Measurements from ENCODE around the gene LAG3.
"Not testable (repeated sequence)": the region's sequence is repeated elsewhere in the genome, so short reads cannot be mapped to it uniquely, and the experiment has no call there.

Gene LAG3

DNA sequence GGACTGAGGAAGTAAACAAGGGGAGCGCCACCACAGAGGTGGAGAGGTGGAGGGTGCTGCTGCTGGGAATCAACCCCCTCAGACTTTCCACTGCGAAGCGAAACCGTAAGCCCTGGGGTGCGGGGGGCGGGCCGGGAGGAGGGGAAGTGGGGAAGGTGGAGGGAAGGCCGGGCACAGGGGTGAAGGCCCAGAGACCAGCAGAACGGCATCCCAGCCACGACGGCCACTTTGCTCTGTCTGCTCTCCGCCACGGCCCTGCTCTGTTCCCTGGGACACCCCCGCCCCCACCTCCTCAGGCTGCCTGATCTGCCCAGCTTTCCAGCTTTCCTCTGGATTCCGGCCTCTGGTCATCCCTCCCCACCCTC, at the start of gene LAG3:
Gene LAG3 (plus strand): TSS at position 190 of the 365 bp plus-strand sequence. CDS start 333 bp downstream, outside the sequence.
- peak; percentile 45 to 46 for DNase-seq (ENCODE audit: low read depth in 2 of 2)

DNA sequence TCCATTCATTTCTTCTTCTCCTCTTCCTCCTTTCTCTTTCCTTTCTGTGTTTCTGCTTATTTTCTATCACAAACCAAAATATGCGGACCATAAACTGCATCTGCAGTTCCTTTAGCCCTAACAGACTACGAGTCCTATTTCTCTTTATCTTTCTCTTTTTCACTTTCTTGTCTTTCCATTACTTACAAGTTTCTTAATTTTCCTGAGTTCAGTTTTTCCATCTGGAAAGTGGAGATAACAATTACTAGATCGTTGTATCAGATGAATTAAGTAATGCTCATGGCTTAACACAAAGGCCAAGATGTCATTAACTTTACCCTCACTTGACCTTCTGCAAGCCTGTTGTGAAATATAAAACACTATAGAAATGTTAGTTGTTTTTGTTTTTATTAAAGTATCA, 49.5 kb upstream of the LAG3 start:
- DNase-seq (ENCODE audit: low read depth in 2 of 2) = no peak

DNA sequence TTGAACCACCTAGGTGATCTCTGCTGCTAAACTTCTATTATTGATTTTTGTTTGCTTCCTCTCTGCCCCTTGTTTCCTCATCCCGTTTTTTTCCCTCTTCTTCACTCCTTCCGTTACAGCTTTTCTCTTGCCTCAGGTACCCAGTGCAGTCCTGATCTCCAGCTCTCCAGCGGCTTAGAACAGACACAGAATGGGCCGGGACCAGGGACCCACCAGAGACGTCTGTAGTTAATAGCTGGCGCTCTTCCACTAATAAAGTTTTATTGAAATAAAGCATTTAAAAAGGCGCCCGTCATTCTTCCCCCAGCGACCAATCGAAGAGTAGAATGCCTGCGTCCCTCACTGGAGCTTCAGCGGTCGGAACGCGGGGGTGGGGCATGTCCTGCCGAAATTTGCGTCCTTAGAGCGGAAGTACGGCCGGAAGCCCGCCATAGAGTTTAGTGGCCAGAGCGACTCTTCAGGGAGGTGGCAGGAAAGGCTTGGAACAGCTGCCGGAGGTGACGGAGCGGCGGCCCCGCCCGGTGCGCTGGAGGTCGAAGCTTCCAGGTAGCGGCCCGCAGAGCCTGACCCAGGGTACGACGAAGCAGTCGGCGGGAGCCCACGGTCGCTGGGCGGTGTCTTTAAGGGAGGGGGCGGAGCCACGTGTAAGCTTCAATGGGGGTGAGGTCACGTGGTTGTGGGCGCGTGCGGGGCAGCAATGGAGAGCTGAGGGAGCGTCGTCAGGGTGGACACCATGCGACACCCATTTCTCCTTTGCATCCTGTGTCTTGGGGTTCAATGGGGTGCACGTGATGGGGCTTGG, 48.5 kb upstream of the LAG3 start, which contains the start of gene COPS7A:
Gene COPS7A (plus strand): TSS at position 440 of the 802 bp plus-strand sequence. CDS start 611 bp downstream, outside the sequence.
- DNase-seq (ENCODE audit: low read depth in 2 of 2) = peak; percentile 87 to 88

DNA sequence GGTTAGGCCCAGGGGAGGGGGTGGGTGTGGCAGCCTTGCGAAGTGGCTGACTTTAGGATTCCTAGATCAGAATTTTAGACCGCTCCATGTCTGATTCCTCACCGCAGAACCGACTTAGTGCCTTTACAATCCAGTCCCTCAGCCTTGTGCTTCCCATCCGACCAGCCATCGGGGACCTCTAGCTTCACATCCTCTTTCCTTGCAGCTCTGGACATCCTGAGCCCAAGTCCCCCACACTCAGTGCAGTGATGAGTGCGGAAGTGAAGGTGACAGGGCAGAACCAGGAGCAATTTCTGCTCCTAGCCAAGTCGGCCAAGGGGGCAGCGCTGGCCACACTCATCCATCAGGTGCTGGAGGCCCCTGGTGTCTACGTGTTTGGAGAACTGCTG, 47.9 kb upstream of the LAG3 start:
- DNase-seq (ENCODE audit: low read depth in 2 of 2) = no peak

DNA sequence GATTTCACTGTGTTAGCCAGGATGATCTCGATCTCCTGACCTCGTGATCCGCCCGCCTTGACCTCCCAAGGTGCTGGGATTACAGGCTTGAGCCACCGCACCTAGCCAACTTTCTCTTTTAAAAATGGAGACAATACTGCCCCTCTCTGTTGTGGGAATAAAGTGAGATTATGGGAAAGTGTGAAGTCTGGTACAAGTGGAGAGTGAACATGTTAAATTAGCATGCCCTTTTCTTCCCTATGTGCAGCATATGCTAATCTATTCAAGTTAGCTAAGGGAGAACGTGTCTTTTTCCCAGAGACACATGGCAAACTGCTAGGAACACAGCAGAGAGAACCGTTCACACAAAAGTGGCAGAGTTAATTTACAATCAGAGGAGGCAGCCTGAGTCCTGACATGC, 47.0 kb upstream of the LAG3 start:
- DNase-seq (ENCODE audit: low read depth in 2 of 2) = no peak

DNA sequence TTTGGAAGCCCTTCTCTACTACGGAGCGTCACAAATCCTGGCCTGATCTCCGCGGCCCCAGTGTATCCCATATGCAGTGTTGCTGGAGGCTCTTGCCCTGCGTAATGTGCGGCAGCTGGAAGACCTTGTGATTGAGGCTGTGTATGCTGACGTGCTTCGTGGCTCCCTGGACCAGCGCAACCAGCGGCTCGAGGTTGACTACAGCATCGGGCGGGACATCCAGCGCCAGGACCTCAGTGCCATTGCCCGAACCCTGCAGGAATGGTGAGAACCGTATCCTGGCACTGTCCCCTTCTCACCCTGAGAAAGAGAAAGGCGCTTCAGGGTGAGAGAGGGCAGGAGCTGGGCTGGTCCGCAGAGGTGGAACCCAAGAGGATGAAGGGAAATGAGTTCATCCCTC, 43.1 kb upstream of the LAG3 start:
- DNase-seq (ENCODE audit: low read depth in 2 of 2) = no peak

DNA sequence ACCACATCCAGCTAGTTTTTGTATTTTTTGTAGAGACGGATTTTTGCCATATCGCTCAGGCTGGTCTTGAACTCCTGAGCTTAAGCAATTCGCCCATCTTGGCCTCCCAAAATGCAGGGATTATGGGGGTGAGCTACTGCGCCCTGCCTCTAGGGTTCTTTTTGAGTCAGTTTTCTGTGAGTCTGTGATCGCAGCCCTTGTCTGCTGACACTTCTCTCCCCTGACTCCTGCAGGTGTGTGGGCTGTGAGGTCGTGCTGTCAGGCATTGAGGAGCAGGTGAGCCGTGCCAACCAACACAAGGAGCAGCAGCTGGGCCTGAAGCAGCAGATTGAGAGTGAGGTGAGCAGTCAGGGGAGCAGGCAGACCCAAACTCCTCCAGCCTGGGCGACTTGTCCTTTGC, 42.2 kb upstream of the LAG3 start:
- no peak for DNase-seq (ENCODE audit: low read depth in 2 of 2)

DNA sequence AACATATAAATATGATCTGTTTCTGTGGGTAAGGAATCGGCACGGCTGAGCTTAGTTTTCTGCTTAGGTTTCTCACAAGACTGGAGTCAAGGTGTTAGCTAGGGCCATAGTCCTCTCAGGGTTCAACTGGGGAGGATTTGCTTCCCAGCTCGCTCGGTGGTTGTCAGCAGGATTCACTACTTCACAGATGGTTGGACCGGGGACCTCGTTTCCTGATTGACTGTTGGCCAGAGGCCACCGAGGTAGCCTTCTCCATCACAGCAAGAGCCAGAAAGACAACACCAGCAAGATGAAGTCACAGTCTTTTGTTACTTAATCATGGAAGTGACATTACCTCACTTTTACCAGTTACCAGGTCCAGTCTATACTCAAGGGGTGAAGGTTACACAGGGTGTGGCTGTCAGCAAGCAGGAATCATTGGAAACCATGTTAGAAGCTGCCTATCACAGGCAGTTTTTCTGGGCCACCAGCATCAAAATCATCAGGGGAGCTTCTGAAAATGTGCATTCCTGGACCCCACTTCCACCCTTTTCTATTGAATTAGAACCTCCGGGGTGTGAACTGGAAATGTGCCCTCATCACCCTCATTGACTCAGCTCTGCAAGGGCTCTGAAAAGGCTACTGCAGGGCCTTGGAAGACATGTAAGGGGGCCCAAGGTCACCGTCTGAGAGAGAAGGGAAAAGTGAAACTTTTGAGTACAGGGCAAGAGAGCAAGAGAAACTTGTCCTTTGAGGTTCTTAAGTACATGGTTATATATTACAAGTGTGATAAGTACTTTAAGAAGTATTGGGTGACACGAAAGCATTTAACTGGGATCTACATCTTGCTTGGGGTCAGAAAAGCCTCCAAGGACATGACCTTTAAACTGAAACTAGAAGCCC, 37.6 kb upstream of the LAG3 start:
- no peak for DNase-seq (ENCODE audit: low read depth in 2 of 2)

DNA sequence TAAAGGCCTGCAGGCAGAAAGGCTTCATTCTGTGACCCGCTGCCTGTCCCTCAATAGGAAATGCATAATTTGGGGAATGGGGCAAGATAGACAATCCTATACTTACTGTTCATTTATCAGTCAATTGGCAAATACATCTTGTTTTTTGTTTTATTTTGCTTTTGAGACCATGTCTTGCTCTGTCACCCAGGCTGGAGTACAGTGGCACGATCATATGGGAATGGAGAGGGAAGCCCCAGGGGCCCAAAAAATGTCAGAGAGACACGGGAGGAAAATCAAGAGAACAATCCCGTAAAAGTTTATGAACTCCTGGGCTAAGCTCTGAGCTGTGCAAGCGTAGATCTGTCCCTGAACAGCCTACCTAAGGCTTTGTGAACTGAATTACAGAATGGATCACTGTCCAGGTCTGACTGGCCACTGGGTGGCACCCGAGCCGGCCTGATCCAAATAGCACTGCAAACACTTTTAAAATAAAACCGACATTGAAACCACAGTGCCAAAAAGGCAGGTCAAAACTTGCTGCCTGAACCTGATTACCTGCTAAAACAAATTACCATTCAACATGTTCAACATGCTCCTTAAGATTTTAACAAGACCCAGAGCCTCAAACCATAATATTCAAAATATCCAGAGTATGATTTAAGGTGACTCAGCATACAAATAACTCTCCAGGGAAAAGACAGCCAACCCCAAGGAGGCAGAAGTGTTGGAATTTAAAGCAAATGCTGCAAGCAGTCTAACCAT, 36.7 kb upstream of the LAG3 start:
- DNase-seq (ENCODE audit: low read depth in 2 of 2) = no peak

DNA sequence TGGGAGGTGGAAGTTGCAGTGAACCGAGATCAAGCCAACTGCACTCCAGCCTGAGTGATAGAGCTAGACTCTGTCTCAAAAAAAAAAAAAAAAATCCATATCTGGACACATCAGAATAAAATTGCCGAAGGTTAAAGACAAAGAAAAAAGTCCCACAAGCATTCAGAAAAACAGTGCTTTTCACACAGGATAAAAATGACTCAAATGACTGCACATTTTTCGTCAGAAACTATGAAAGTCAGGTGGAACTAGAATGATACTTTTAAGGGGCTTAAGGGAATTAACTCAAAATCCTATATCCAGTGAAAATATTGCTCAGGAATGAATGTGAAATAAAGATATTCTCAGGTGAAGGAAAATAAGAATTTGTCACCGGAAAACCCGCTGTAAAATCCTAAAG, 35.6 kb upstream of the LAG3 start:
- DNase-seq (ENCODE audit: low read depth in 2 of 2) = no peak

DNA sequence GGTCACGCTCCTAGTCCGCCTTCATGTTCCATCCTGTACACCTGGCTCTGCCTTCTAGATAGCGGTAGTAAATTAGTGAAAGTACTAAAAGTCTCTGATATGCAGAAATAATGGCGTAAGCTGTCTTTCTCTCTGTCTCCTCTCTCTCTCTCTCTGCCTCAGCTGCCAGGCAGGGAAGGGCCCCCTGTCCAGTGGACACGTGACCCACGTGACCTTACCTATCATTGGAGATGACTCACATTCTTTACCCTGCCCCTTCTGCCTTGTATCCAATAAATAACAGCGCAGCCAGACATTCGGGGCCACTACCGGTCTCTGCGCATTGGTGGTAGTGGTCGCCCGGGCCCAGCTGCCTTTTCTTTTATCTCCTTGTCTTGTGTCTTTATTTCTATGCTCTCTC, 30.2 kb upstream of the LAG3 start:
- not testable (repeated sequence) for DNase-seq (ENCODE audit: low read depth in 2 of 2)

DNA sequence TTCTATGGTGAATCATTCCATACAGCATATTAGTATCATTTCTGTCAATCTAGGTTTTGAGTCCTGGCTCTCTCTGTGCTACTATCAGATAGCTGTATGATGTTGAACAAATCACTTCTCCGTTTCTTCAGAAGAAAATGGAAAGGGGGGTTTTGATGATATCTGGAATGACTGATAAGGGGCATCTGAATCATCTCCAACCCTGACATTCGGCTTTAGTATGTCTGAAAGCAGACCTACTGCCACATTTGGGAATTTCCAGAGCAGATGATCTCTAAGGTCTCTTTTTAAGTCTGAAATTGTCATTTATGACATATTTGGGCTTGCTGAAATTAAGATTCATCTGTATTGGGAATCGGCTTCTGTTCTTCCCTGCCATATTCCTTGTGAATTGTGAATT, 29.5 kb upstream of the LAG3 start:
- no peak for DNase-seq (ENCODE audit: low read depth in 2 of 2)

DNA sequence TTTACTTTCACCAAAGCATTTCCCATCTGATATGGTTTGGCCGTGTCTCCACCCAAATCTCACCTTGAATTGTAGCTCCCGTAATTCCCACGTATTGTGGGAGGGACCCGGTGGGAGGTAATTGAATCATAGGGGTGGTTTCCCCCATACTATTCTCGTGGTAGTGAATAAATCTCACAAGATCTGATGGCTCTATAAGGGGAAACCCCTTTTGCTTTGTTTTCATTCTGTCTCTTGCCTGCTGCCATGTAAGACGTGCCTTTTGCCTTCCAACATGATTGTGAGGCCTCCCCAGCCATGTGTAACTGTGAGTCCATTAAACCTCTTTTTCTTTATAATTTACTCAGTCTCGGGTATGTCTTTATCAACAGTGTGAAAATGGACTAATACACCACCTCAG, 29.0 kb upstream of the LAG3 start:
- not testable (repeated sequence) for DNase-seq (ENCODE audit: low read depth in 2 of 2)

DNA sequence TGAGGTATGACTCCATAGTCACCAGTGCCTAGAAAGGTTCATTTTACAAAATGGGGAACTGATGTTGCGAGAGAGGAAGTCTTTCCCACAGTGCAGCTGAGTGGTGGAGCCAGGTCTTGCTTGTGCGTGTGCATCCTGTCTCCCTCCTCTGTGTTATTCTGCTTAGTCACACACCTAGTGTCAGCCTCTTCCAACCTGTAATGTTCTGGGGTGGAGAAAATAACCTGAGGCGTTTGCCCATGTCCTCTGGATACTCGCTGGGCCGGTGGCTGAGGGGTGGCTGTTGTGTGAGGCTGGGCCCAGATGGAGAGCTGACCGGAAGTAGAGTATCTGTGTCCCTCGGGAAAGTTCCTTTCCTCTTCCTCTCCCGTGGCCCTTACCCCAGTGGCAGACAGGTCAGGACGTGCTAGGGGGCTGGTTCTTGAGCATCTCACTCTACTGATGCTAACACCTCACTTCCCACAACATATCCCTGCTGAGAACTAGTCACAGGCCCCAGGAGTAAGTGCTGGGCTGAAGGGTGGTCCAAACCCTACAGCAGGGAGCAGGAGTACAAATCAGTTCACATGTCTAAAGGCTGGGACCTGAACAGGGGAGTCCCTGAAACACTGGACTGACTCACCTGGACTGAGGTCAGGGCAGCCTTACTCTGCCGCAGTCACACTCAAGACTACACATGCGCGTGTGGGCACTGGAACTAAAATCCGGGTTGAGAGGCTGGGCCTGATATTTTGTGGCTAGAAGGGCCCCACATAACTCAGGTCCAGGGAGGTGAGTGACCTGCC, 26.4 kb upstream of the LAG3 start:
- no peak for DNase-seq (ENCODE audit: low read depth in 2 of 2)

DNA sequence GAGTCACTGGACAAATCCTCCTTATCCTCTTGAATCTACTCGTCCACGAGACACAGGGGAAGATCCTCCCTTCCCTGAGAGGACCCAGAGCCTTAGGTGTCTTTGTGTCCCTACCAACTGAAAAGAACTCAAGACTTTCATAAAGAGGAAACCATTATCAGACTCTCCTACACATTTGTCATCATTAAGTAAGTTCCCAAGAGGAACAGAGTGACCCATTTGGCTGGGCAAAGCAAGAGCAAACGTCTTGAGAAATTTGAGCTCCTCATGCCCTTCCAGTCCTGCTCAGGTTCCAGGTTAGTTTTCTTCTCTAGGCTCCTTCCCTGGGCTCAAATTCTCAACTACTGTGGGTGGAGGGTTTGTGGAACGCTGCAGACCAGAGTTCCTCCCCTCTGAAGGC, 25.1 kb upstream of the LAG3 start:
- no peak for DNase-seq (ENCODE audit: low read depth in 2 of 2)

DNA sequence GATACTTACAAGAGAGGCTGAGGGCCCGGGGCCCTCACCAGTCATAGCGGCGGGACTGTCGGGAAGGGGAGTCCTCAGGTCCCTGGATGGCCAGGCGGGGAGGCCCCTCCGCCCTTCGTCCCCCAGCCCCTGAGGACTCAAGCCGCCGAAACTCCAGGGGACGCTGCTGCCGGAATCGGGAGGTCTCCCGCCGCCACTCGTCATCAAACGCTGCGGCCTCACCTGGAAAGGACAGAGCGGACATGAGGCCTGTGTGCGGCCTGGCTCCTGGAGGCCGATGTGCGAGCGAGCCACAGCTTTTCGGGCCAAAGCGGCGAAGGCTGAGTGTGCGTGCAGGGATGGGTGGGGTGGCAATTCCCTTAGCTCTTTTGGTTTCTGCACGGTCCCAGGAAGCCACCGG, 23.6 kb upstream of the LAG3 start:
- no peak for DNase-seq (ENCODE audit: low read depth in 2 of 2)

DNA sequence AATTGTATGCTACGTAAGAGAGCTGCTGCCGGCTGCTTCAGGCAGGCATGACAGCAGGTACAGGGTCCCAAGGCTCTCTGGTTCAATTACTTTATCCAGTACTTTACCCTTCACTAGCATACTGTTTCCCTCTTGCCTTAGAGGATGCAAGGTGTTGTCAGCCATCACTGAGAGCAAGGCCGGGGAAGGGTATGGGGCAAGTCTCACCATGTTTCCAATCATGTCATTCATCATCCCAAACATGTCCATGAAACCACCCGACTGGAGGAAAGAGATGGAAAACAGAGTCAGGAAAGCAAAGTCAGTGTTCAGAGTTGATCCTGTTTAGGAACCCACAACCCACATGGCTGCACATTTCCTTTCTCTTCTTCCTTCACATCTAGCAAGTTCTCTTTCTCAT, 21.8 kb upstream of the LAG3 start:
- DNase-seq (ENCODE audit: low read depth in 2 of 2) = no peak

DNA sequence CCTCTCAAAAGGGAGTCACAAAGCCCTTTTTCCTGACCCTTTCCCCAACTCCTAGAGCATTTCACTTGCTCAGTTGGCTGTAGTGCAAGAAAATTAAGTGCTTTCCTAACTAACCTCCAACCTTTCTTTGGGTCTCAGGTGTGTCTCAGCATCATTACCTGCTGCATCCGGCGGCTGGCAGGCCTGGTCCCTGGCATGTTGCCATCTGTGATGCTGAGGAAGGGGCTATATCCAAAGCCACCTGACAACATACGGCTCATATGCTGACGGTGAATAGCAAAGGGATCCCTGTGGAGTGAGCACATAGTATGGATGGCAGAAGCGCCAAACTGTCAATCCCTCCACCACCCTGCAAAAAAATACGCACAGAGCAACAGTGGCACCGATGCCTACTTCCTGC, 20.6 kb upstream of the LAG3 start:
- DNase-seq (ENCODE audit: low read depth in 2 of 2) = no peak

DNA sequence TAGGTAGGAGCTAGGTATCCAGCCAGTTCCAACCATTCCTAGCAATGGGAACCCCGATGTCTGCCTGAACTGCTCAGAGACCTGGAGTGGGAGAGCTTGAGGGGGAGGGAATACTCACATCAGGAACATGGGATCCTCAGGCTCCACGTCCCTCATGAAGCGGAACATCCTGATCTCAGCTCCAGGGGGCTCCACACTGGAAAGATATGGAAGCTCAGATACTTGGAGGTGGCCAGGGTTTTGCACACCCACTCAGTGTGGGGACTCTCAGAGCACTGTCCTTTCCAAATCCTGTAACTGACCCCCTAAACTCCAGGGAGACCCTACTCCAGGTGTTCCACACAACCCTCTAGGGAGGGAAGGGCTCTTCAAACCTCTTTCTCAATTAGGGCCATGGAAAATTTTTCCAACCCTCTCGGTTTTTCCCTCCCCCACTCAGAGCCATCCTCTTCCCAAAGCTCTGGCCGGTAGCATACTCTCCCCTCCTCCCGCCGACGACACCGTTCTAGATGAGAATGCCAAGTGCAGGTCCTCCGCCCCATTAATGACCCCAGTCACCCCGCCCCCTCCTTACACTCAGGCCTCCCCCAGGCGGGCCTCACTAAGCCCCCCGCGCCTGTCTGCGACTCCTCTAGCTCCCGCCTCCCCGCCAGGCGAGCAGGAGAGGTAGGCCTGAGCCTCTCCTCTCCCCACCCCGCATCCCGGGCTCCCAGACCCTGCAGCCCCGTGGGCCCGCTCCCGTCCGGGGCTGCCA, 20.0 kb upstream of the LAG3 start:
- no peak for DNase-seq (ENCODE audit: low read depth in 2 of 2)

DNA sequence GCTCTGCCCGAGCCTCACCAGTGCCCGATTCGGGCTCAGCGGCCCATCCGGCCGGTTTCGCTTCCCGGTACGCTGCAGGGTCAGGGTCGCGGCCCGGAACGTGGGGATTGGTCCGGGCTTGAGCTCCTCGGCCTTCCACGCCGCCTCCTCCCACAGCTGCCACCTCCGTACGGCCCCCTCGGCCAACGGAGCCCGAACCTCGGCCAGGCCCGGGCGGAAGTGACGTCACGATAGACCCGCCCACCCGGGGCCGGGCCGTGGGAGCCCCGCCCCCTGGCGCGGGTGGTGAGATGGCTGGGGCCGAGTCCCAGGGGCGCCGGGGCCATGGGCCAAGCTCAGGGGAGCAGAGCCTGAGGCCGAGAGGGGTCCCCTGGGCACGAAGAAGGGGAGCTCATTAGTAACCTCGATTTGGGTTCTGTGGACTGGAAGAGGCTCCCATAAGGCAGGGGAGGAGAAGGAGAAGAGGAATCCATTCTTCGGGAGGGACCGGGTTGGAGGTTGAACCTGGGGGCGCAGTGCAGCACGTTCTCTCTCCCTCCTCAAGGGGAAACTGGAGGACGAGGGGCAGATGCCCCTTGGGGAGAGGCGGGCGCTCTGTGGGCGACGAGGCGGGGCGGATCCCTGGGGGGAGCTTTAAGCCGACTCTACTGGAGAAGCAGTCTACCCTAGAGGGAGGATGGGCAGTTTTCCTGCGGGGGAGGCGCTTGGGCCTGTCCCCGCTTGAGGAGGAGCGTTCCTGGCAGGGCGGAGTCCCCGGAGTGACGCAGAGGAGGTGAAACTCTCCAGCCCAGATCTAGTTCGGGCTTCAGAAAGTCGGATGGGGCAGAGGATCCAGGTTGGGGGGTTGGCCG, 19.2 kb upstream of the LAG3 start, which contains the start of gene MLF2:
Gene MLF2 (minus strand): TSS at position 221 of the 851 bp plus-strand sequence. CDS start 807 bp downstream, outside the sequence.
- peak; percentile 92 to 96 for DNase-seq (ENCODE audit: low read depth in 2 of 2)
